Mammary epithelial cell (primary cell): Measurements from ENCODE around the gene PRDX5.

Experiments used
- EZH2 ChIP-seq: IDR thresholded peaks from 2 replicates; pipeline ENCODE4 v1.6.1; 2012; ENCODE audit warnings: low read length, inconsistent platforms, borderline replicate concordance
- TF ChIP-seq, protein P1 (sequence below), 2 donors: IDR thresholded peaks in 1 of 2; conservative IDR thresholded peaks in 1 of 2; 2 replicates each; pipeline ENCODE4 v1.5.1; 2011 to 2012; ENCODE audit warnings: inconsistent platforms in 2 of 2, low read length in 2 of 2, mild to moderate bottlenecking in 2 of 2, control low read depth in 1 of 2, low read depth in 1 of 2; ENCODE audit not compliant: insufficient read depth in 1 of 2; ENCODE audit errors: extremely low read depth in 1 of 2

DNA sequence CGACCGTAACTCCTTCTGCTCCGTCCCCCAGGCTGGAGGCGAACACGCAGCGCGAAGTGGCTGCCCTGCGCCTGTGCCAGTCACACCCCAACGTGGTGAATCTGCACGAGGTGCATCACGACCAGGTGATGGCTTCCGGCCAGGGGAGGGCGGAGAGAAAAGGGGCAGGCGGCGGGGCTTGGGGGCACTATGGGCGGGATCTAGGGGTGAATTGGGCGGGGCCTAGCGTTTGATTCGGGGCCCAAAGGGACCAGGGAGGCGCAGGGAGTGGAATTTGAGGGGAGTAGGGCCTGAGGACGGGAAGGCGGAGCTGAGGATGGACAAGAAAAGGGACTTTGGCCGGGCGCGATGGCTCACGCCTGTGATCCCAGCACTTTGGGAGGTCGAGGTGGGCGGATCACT, 50.8 kb downstream of the PRDX5 start:
- TF ChIP-seq, protein P1, sequence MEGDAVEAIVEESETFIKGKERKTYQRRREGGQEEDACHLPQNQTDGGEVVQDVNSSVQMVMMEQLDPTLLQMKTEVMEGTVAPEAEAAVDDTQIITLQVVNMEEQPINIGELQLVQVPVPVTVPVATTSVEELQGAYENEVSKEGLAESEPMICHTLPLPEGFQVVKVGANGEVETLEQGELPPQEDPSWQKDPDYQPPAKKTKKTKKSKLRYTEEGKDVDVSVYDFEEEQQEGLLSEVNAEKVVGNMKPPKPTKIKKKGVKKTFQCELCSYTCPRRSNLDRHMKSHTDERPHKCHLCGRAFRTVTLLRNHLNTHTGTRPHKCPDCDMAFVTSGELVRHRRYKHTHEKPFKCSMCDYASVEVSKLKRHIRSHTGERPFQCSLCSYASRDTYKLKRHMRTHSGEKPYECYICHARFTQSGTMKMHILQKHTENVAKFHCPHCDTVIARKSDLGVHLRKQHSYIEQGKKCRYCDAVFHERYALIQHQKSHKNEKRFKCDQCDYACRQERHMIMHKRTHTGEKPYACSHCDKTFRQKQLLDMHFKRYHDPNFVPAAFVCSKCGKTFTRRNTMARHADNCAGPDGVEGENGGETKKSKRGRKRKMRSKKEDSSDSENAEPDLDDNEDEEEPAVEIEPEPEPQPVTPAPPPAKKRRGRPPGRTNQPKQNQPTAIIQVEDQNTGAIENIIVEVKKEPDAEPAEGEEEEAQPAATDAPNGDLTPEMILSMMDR (conservative IDR thresholded peaks at IDR 0.05 in 1 of 2, IDR thresholded peaks at IDR 0.05 in 1 of 2; ENCODE audit: extremely low read depth in 1 of 2, insufficient read depth in 1 of 2, low read depth in 1 of 2, low read length in 2 of 2): no peak
- no peak for TF ChIP-seq EZH2
